ENCODE measurements around the gene KREMEN2.
"Not testable (repeated sequence)": the region's sequence is repeated elsewhere in the genome, so short reads cannot be mapped to it uniquely, and the experiment has no call there.

Gene KREMEN2

DNA sequence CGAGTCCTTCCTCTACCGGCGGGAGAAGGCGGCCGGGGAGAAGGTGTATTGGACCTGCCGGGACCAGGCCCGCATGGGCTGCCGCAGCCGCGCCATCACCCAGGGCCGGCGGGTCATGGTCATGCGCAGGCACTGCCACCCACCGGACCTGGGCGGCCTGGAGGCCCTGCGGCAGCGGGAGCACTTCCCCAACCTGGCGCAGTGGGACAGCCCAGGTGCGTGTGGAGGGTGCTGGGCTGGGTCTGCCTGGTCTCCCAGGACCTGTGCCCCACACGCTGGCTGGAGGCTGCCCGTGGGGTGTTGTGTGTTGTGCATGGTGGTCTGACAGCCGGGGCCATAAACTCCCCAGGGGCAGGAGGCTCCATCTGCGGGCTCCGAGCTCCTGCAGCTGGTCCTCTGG, 26.9 kb upstream of the KREMEN2 start:
- no peak for DNase-seq
- Mint-ChIP-seq H3K27me3 (ENCODE audit: low read depth, poor library complexity) (no peaks in the 10 kb centered on the region), H3K9me3 (no peaks in the 10 kb centered on the region), H3K27ac (no peak overlapping the region), H3K4me3 (no peak overlapping the region), H3K36me3 (ENCODE audit: low read depth) (peaks cover 36% of the 10 kb centered on the region), H3K4me1 (peaks cover 9% of the 10 kb centered on the region)
- TF ChIP-seq, protein P1, sequence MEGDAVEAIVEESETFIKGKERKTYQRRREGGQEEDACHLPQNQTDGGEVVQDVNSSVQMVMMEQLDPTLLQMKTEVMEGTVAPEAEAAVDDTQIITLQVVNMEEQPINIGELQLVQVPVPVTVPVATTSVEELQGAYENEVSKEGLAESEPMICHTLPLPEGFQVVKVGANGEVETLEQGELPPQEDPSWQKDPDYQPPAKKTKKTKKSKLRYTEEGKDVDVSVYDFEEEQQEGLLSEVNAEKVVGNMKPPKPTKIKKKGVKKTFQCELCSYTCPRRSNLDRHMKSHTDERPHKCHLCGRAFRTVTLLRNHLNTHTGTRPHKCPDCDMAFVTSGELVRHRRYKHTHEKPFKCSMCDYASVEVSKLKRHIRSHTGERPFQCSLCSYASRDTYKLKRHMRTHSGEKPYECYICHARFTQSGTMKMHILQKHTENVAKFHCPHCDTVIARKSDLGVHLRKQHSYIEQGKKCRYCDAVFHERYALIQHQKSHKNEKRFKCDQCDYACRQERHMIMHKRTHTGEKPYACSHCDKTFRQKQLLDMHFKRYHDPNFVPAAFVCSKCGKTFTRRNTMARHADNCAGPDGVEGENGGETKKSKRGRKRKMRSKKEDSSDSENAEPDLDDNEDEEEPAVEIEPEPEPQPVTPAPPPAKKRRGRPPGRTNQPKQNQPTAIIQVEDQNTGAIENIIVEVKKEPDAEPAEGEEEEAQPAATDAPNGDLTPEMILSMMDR (IDR thresholded peaks at IDR 0.05), result no peak

DNA sequence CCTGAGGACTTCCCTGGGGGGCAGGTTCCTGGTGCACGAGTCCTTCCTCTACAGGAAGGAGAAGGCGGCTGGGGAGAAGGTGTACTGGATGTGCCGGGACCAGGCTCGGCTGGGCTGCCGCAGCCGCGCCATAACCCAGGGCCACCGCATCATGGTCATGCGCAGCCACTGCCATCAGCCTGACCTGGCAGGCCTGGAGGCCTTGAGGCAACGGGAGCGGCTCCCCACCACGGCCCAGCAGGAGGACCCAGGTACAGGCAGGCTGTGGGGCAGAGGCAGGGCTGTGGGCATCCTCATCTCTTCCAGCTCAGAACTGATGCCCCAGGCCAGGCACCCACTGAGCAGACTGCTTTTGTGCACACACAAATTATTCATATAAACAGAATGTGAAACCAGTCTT, 25.9 kb upstream of the KREMEN2 start:
- TF ChIP-seq, protein P1 (IDR thresholded peaks at IDR 0.05), result no peak

DNA sequence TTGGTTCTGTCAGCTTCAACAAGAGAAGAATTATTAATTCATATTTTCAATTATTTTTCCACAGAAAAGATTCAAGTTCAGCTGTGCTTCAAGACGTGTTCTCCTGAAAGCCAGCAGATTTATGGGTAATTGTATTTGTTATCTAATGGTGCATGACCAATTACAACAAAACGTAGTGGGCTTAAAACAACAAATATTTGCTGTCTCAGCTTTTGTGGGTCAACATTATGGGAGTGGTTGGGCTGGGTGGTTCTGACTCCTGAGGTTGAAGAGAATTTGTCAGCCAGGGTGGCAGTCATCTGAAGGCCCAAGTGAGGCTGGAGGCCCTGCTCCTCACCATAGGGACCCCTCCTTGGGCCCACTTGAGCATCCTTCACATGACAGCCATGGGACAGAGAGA, 24.1 kb upstream of the KREMEN2 start:
- TF ChIP-seq, protein P1 (IDR thresholded peaks at IDR 0.05), result no peak
- H3K9me3 Mint-ChIP-seq, result no peaks in the 10 kb centered on the region
- H3K4me1 Mint-ChIP-seq, result peaks cover 9% of the 10 kb centered on the region
- no peak for DNase-seq
- H3K27me3 Mint-ChIP-seq (ENCODE audit: low read depth, poor library complexity), result peaks cover 4% of the 10 kb centered on the region
- H3K4me3 Mint-ChIP-seq, result no peak overlapping the region
- H3K27ac Mint-ChIP-seq, result no peak overlapping the region
- peaks cover 43% of the 10 kb centered on the region for H3K36me3 Mint-ChIP-seq (ENCODE audit: low read depth)

More for the DNA sequence above, 25.9 kb upstream of the KREMEN2 start:
- H3K4me3 Mint-ChIP-seq, result no peak overlapping the region
- no peaks in the 10 kb centered on the region for H3K27me3 Mint-ChIP-seq (ENCODE audit: low read depth, poor library complexity)
- no peak overlapping the region for H3K27ac Mint-ChIP-seq
- H3K4me1 Mint-ChIP-seq, result peaks cover 9% of the 10 kb centered on the region
- no peaks in the 10 kb centered on the region for H3K9me3 Mint-ChIP-seq
- DNase-seq, result no peak
- peaks cover 42% of the 10 kb centered on the region for H3K36me3 Mint-ChIP-seq (ENCODE audit: low read depth)

DNA sequence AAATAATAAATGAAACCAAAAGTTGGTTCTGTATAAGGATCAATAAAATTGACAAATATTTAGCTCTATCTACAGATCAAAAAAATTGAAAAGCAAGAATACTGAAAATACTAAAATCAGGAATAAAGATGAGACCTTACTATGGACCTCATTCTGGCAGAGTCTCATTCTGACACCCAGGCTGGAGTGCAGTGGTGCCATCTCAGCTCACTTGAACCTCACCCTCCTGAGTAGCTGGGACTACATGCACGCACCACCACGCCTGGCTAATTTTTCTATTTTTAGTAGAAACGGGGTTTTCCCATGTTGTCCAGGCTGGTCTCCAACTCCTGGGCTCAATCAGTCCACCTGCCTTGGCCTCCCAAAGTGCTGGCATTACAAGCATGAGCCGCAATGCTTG, 22.0 kb upstream of the KREMEN2 start:
- no peak for DNase-seq
- H3K27me3 Mint-ChIP-seq (ENCODE audit: low read depth, poor library complexity), result peaks cover 4% of the 10 kb centered on the region
- peaks cover 6% of the 10 kb centered on the region for H3K9me3 Mint-ChIP-seq
- peaks cover 45% of the 10 kb centered on the region for H3K36me3 Mint-ChIP-seq (ENCODE audit: low read depth)
- H3K27ac Mint-ChIP-seq, result no peak overlapping the region
- H3K4me1 Mint-ChIP-seq, result peaks cover 5% of the 10 kb centered on the region
- H3K4me3 Mint-ChIP-seq, result no peak overlapping the region
- TF ChIP-seq, protein P1 (IDR thresholded peaks at IDR 0.05), result no peak

DNA sequence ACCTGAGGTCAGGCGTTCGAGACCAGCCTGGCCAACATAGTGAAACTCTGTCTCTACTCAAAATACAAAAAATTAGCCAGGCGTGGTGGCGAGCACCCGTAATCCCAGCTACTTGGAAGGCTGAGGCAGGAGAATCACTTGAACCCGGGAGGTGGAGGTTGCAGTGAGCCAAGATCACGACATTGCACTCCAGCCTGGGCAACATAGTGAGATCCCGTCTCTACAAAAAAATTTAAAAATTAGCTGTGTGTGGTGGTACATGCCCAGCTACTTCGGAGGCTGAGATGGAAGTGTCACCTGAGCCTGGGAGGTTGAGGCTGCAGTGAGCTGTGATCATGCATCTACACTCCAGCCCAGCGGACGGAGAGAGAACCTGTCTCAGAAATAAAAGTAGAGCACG, 20.4 kb upstream of the KREMEN2 start:
- H3K27me3 Mint-ChIP-seq (ENCODE audit: low read depth, poor library complexity); H3K9me3 Mint-ChIP-seq; H3K27ac Mint-ChIP-seq; H3K4me1 Mint-ChIP-seq; H3K4me3 Mint-ChIP-seq; DNase-seq: not testable (repeated sequence)
- H3K36me3 Mint-ChIP-seq (ENCODE audit: low read depth), result peaks cover 49% of the 10 kb centered on the region

DNA sequence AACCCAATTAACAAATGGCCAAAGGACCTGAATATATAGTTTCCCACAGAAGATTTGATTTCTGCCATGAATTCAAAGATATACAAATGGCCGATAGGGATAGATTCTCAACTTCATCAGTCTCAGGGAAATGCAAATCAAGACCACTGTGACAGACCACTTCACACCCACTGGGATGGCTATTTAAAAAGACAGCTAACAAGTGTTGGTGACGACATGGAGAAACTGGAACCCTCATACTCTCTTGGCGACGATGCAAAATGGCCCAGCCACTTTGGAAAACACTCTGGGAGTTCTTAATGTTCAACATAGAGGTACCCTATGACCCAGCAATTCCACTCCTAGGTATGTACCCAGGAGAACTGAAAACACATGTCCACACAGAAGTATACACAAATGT, 17.4 kb upstream of the KREMEN2 start:
- Mint-ChIP-seq H3K27ac (no peak overlapping the region), H3K4me1 (peaks cover 10% of the 10 kb centered on the region), H3K4me3 (no peak overlapping the region), H3K27me3 (ENCODE audit: low read depth, poor library complexity) (peaks cover 4% of the 10 kb centered on the region), H3K9me3 (peaks cover 6% of the 10 kb centered on the region), H3K36me3 (ENCODE audit: low read depth) (peaks cover 30% of the 10 kb centered on the region)
- TF ChIP-seq, protein P1 (IDR thresholded peaks at IDR 0.05), result no peak
- DNase-seq, result no peak

Measured in nephron progenitor cell (in vitro differentiated cells).